Fibroblast of lung (primary cell): ENCODE data around the gene PKD1. TPM values are rescaled to one million over a fixed set of nuclear protein-coding genes. Genes with fewer than 3 reads are reported as not detected.

Experiments
- DNase-seq, 2 donors: peaks; one replicate each; pipeline versions ENCODE4 v3.0.0 to v3.0.0-alpha.2; 2010; ENCODE audit warnings: low read depth in 2 of 2
- H2AFZ ChIP-seq: 2 replicates; pipeline ENCODE4 v1.5.1; 2012; ENCODE audit warnings: low read length, control low read depth, inconsistent platforms
- H3K27ac ChIP-seq: 2 replicates; pipeline ENCODE4 v1.5.1; 2011; ENCODE audit warnings: low read length, control low read depth; ENCODE audit not compliant: insufficient read depth
- H3K27me3 ChIP-seq: 2 replicates; pipeline ENCODE4 v1.5.1; 2011; ENCODE audit warnings: mild to moderate bottlenecking, low read length; ENCODE audit not compliant: control insufficient read depth, insufficient read depth
- H3K36me3 ChIP-seq: 2 replicates; pipeline ENCODE4 v1.5.1; 2011; ENCODE audit warnings: low read length; ENCODE audit not compliant: control insufficient read depth, insufficient read depth
- H3K4me1 ChIP-seq: 2 replicates; pipeline ENCODE4 v1.5.1; 2011; ENCODE audit warnings: low read length; ENCODE audit not compliant: control insufficient read depth, insufficient read depth; ENCODE audit errors: extremely low read depth
- H3K4me2 ChIP-seq: 2 replicates; pipeline ENCODE4 v1.5.1; 2011; ENCODE audit warnings: low read length, control low read depth; ENCODE audit not compliant: insufficient read depth; ENCODE audit errors: extremely low read depth
- H3K4me3 ChIP-seq, 4 experiments: fragments of 200-600 bp in 1 of 4; sonication (generic) in 1 of 4; replicated peaks in 1 of 4; 2 replicates each; pipeline ENCODE4 v1.5.1; 2011 to 2016; ENCODE audit warnings: low read length in 4 of 4, low read depth in 3 of 4, mild to moderate bottlenecking in 3 of 4, control low read depth in 2 of 4, inconsistent platforms in 1 of 4, mixed read lengths in 1 of 4; ENCODE audit not compliant: insufficient read depth in 1 of 4; ENCODE audit errors: control extremely low read depth in 1 of 4
- H3K79me2 ChIP-seq: 2 replicates; pipeline ENCODE4 v1.5.1; 2012; ENCODE audit warnings: mild to moderate bottlenecking, low read length, inconsistent platforms; ENCODE audit not compliant: control insufficient read depth, insufficient read depth
- H3K9ac ChIP-seq: 2 replicates; pipeline ENCODE4 v1.5.1; 2011; ENCODE audit warnings: mild to moderate bottlenecking, low read length, control low read depth; ENCODE audit not compliant: insufficient read depth
- H3K9me3 ChIP-seq: 2 replicates; pipeline ENCODE4 v1.5.1; 2012; ENCODE audit warnings: low read depth, low read length; ENCODE audit not compliant: control insufficient read depth, insufficient read depth
- H4K20me1 ChIP-seq: 2 replicates; pipeline ENCODE4 v1.5.1; 2011; ENCODE audit warnings: low read length; ENCODE audit not compliant: control insufficient read depth, insufficient read depth; ENCODE audit errors: extremely low read depth
- EZH2 ChIP-seq: IDR thresholded peaks from 2 replicates; pipeline ENCODE4 v1.5.1; 2012; ENCODE audit warnings: low read length, control low read depth, mild to moderate bottlenecking; ENCODE audit errors: missing control alignments
- polyA plus RNA-seq, 2 donors: library from polyadenylated mRNA; depleted of rRNA in 1 of 2; stranded (reverse) in 1 of 2; unstranded in 1 of 2; fragments of >200 nt; gene quantifications; 2 replicates each; pipeline ENCODE4 v1.2.1, GENCODE V29; 2011 to 2012; ENCODE audit warnings: missing spikeins in 1 of 2
- total RNA-seq: library from RNA; depleted of rRNA; stranded (reverse); fragments of >200 nt; gene quantifications from 2 replicates; pipeline ENCODE4 v1.2.1, GENCODE V29; 2014
- TF ChIP-seq, protein P1 (sequence below), 2 donors: IDR thresholded peaks in 1 of 2; conservative IDR thresholded peaks in 1 of 2; 1 replicate in 1 of 2; 2 replicates in 1 of 2; pipeline ENCODE4 v1.5.1; 2011 to 2012; ENCODE audit warnings: low read length in 2 of 2, control low read depth in 1 of 2, inconsistent platforms in 1 of 2, low read depth in 1 of 2, mild to moderate bottlenecking in 1 of 2

Gene PKD1
- total and polyA plus RNA-seq, 2 donors (not counting 1 experiment from before 2014, with no cell fraction given): 16.3 to 199 TPM

DNA sequence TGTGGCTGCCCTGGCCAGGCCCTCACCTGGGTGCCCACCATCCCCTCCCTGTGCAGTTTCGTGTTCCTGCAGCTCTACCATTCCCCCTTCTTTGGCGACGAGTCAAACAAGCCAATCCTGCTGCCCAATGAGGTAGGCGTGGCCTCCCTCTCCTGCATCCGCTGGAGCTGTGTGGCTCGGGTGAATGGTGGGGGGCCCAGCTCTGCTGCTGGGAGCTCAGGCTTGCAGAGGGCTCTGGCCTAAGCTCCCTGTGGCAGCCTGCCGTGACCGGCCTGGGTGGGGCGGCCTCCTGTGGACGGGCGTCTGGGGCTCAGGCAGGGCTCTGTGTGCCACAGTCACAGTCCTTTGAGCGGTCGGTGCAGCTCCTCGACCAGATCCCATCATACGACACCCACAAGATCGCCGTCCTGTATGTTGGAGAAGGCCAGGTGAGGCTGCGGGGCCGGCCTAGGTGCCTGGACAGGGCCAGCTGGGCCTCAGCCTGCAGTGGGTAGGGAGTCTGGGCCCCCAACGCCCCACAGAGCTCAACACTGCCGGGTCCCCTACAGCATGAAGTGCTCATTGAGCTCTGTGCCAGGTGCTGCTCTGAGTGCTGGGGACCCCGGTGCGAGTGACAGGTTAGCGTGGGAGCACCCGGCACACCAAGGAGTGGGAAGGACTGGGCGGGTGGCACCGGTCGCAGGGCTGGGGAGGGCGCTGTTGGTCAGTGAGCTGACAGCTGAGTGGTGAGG is 50.6 kb downstream of the PKD1 start:
- Histone ChIP-seq H3K4me2 (no peak overlapping the region), H3K9me3 (no peaks in the 10 kb centered on the region), H3K9ac (no peak overlapping the region), H3K4me1 (peaks cover 6% of the 10 kb centered on the region), H3K27me3 (no peaks in the 10 kb centered on the region), H3K36me3 (peaks cover 76% of the 10 kb centered on the region), H4K20me1 (no peaks in the 10 kb centered on the region), H3K4me3 (no peak overlapping the region), H3K79me2 (no peaks in the 10 kb centered on the region), H2AFZ (no peak overlapping the region), H3K27ac (no peak overlapping the region)
- no peak for DNase-seq
- TF ChIP-seq, protein P1, sequence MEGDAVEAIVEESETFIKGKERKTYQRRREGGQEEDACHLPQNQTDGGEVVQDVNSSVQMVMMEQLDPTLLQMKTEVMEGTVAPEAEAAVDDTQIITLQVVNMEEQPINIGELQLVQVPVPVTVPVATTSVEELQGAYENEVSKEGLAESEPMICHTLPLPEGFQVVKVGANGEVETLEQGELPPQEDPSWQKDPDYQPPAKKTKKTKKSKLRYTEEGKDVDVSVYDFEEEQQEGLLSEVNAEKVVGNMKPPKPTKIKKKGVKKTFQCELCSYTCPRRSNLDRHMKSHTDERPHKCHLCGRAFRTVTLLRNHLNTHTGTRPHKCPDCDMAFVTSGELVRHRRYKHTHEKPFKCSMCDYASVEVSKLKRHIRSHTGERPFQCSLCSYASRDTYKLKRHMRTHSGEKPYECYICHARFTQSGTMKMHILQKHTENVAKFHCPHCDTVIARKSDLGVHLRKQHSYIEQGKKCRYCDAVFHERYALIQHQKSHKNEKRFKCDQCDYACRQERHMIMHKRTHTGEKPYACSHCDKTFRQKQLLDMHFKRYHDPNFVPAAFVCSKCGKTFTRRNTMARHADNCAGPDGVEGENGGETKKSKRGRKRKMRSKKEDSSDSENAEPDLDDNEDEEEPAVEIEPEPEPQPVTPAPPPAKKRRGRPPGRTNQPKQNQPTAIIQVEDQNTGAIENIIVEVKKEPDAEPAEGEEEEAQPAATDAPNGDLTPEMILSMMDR (conservative IDR thresholded peaks at IDR 0.05 in 1 of 2, IDR thresholded peaks at IDR 0.05 in 1 of 2; ENCODE audit: low read depth in 1 of 2, low read length in 2 of 2): no peak
- no peak for TF ChIP-seq EZH2

DNA sequence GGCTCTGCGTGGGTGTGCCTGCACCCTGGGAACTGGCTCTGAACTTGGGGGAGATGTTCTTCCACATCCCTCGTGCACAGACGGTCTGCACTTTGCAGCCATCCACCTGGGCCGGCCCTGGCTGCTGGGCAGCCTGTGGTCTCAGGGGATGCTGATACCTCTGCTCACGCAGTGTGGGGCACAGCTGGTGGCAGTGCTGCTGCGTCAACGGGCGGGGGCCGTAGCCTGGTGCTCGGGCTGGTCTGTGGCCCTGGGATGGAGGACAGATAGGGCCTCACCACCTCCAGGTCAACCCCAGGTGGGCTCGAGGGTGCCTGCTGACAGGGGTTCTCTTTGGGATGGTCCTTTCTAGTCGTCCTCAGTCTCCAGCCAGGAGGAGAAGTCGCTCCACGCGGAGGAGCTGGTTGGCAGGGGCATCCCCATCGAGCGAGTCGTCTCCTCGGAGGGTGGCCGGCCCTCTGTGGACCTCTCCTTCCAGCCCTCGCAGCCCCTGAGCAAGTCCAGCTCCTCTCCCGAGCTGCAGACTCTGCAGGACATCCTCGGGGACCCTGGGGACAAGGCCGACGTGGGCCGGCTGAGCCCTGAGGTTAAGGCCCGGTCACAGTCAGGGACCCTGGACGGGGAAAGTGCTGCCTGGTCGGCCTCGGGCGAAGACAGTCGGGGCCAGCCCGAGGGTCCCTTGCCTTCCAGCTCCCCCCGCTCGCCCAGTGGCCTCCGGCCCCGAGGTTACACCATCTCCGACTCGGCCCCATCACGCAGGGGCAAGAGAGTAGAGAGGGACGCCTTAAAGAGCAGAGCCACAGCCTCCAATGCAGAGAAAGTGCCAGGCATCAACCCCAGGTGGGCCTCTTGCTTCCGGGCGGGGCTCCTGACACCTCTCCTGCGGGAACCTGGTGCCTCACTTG is 51.6 kb downstream of the PKD1 start:
- peaks cover 73% of the 10 kb centered on the region for H3K36me3 ChIP-seq
- no peaks in the 10 kb centered on the region for H4K20me1 ChIP-seq
- TF ChIP-seq, protein P1 (conservative IDR thresholded peaks at IDR 0.05 in 1 of 2, IDR thresholded peaks at IDR 0.05 in 1 of 2; ENCODE audit: low read depth in 1 of 2, low read length in 2 of 2): no peak
- TF ChIP-seq EZH2: no peak
- peaks cover 6% of the 10 kb centered on the region for H3K4me1 ChIP-seq
- no peaks in the 10 kb centered on the region for H3K9me3 ChIP-seq
- H3K9ac ChIP-seq: peak overlapping the region; percentile 23
- no peak for DNase-seq
- no peak overlapping the region for H3K4me2 ChIP-seq
- no peak overlapping the region for H2AFZ ChIP-seq
- no peaks in the 10 kb centered on the region for H3K27me3 ChIP-seq
- H3K27ac ChIP-seq: no peak overlapping the region
- H3K4me3 ChIP-seq: no peak overlapping the region
- H3K79me2 ChIP-seq: no peaks in the 10 kb centered on the region

DNA sequence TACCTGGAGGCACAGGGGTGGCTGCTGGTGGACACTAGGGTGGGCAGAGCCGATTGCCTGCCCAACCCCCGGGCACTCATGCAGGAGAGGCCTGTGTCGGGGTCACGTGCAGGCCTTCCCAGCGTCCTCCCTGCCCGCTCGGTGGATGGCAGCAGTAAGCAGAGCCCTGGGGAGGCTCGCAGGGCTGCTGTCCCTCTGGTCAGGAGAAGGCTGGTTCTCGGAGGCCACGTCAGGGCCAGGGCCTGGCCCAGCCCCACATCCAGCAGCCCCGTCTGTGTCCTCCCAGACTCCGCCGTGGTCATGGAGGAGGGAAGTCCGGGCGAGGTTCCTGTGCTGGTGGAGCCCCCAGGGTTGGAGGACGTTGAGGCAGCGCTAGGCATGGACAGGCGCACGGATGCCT is 52.3 kb downstream of the PKD1 start:
- peaks cover 6% of the 10 kb centered on the region for H3K4me1 ChIP-seq
- no peak overlapping the region for H3K27ac ChIP-seq
- H3K4me3 ChIP-seq: no peak overlapping the region
- H3K9ac ChIP-seq: no peak overlapping the region
- H3K9me3 ChIP-seq: no peaks in the 10 kb centered on the region
- no peak for DNase-seq
- H3K4me2 ChIP-seq: no peak overlapping the region
- TF ChIP-seq EZH2: no peak
- TF ChIP-seq, protein P1 (conservative IDR thresholded peaks at IDR 0.05 in 1 of 2, IDR thresholded peaks at IDR 0.05 in 1 of 2; ENCODE audit: low read depth in 1 of 2, low read length in 2 of 2): no peak
- no peaks in the 10 kb centered on the region for H4K20me1 ChIP-seq
- H3K36me3 ChIP-seq: peaks cover 70% of the 10 kb centered on the region
- no peaks in the 10 kb centered on the region for H3K79me2 ChIP-seq
- no peaks in the 10 kb centered on the region for H3K27me3 ChIP-seq
- H2AFZ ChIP-seq: no peak overlapping the region
